GM12801 (cell line): ENCODE measurements around the gene DLG1.

Source experiments
- TF ChIP-seq, protein P1 (sequence below): IDR thresholded peaks from one replicate; pipeline ENCODE4 v1.5.1; 2011; ENCODE audit warnings: control low read depth; ENCODE audit not compliant: insufficient read length; ENCODE audit errors: extremely low read depth

DLG1 gene

DNA sequence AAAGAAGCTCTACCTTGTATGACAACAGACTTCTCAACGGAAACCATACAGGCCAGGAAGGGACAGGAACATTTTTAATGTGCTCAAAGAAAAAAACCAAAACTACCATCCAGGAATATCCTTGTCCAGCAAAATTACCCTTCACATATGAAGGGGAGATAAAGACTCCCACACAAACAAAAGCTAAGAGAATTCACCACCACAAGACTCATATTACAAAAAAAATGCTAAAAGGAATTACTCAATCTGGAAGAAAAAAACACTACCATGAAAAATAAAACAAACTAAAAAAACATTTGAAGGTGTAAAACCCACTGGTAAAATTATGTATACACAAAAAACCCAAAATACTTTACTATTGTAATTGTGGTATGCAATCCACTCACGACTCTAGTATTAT is 57.2 kb downstream of the DLG1 start:
- TF ChIP-seq, protein P1, sequence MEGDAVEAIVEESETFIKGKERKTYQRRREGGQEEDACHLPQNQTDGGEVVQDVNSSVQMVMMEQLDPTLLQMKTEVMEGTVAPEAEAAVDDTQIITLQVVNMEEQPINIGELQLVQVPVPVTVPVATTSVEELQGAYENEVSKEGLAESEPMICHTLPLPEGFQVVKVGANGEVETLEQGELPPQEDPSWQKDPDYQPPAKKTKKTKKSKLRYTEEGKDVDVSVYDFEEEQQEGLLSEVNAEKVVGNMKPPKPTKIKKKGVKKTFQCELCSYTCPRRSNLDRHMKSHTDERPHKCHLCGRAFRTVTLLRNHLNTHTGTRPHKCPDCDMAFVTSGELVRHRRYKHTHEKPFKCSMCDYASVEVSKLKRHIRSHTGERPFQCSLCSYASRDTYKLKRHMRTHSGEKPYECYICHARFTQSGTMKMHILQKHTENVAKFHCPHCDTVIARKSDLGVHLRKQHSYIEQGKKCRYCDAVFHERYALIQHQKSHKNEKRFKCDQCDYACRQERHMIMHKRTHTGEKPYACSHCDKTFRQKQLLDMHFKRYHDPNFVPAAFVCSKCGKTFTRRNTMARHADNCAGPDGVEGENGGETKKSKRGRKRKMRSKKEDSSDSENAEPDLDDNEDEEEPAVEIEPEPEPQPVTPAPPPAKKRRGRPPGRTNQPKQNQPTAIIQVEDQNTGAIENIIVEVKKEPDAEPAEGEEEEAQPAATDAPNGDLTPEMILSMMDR = no peak

DNA sequence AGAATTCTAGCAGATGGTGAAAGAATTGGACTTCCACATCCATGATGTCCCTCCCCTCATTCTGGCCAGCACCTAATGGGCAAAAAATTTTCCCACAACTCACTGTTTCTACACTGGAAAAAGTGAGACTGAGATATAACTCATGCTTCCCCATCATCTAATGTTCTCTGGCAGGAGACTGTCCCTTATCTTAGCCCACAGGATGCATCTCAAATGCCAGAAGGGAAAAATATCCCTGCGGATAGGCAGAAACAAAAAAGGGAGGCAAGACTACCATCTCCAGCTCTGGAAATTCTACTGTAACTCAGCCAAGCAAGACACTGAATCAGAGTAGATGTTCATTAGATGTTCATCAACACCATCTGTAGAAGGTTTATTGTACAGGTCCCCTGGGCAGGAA is 58.6 kb downstream of the DLG1 start:
- TF ChIP-seq, protein P1 = no peak

DNA sequence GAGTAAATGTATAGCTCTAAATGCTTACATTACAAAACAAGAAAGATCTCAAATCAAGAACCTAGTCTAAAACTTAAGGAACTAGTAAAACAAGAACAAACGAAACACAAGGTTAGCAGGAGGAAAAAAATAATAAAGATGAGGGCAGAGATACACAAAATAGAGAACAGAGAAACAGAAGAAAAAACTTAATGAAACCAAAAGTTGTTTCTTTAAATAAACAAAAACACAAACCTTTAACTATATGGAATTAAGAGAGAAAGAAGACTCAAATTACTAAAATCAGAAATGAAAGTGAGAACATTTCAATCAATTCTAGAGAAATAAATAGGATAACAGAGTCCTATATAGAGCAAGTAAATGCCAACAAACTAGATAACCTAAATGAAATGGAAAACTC is 59.6 kb downstream of the DLG1 start:
- TF ChIP-seq, protein P1 = no peak

DNA sequence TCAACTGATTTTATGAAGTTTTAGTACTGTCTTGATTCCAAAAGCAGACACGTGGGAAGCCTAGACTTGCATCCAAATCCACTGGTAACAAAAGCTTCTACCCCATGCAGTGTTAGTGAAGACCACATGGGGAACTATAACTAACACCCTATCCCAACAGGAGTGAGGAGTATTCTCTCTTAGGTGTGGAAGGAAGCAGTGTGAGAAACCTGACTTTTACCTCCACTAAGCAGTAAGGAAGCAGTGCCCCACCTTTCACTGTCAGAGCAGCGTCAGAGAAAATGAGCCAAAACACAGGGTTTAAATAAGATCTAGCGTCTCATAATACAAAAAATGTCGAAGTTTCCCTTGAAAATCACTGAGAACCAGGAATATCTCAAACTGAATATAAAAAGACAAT is 60.5 kb downstream of the DLG1 start:
- TF ChIP-seq, protein P1 = no peak

DNA sequence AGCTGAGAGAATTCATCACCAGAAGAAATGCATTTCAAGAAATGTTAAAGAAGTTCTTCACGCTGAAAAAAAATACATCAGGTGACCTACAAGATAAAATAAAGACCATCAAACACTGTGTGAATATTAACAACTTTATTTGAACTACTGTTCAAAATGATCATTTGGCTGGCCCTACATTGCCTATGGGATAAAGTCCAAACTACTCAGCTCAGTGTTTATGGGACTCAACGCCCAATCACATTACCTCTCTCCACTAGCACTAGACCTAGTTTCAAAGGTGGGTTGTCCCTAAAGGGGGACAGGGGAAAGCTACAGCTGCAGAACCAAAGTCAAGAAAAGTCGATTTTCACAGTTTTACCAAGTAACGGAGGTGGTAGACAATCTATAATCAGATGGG is 62.0 kb downstream of the DLG1 start:
- TF ChIP-seq, protein P1 = no peak

DNA sequence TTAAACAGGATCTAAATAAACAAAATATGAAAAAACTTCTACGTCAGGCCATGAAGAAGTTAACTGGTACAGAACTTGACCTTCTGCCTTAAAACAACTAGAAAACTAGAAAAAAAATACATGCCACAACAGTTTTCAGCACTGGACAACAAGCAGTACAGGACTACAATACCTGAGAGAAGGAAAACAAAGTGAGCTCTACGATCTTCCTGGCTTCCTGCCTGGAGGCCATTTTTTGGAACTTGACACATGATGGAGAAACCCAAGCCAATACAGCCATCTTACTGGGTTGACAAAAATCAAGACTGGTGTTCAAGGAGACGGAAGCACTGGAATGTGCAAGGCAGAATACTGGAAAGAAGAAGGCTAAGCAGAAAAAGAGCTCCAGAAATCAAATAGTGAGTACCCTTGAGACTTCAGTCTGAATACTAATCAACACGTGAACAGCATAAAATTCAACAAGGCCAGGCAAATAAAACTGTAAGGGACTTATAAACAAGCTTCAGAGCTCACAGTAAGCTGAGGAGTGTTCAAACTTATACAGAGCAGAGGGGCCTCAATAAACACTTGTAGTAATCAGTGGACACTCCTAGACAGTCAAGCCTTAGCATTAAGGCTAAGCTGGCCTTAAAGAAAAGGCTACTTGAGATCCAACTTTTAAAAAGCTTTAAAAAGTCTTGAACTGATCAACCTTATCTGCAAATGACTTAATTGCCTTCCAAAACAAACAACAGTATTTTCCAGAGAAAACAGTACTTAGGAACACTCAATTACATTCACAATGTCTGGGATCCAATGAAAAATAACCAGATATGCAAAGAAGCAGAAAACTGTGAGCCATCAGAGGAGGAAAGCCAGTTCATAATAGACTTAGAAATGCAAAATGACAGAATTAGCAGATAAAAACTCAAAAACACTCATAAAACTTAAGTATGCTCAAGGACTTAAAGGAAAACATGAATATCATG is 63.2 kb downstream of the DLG1 start:
- TF ChIP-seq, protein P1 = no peak

DNA sequence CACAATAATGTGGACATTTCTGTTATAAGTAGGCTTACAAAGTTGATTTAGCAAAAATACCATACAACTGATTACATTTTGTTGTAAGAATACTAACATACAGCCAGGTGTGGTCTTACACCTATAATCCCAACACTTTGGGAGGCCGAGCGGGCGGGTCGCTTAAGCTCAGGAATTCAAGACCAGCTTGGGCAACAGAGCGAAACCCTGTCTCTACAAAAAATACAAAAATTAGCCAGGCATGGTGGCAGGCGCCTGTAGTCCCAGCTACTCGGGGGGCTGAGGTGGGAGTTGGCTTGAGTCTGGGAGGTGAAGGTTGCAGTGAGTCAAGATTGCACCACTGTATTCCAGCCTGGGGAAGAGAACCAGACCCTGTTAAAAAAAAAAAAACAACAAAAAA is 67.1 kb downstream of the DLG1 start:
- TF ChIP-seq, protein P1 = no peak
